H1 (cell line): ENCODE measurements around the gene COL5A1. TPM values are rescaled to one million over a fixed set of nuclear protein-coding genes. Genes with fewer than 3 reads are reported as not detected.

Source experiments
- CTCF ChIA-PET: fragments of 300-600 bp; sonication (Branson Sonifier 250); formaldehyde crosslinking; loops from one replicate; lab custom pipeline; 2021; ENCODE audit not compliant: partially characterized antibody; lab: Charles Lee
- POLR2A ChIA-PET: fragments of 300-600 bp; sonication (Branson Sonifier 250); formaldehyde crosslinking; loops from one replicate; lab custom pipeline; 2021; ENCODE audit warnings: inconsistent platforms; ENCODE audit not compliant: partially characterized antibody; lab: Charles Lee
- DNase-seq, 2 experiments: peaks; one replicate each; pipeline versions ENCODE4 v3.0.0 to v3.0.0-alpha.2; 2010 to 2022; ENCODE audit warnings: low spot score in 2 of 2, low read depth in 1 of 2, mixed read lengths in 1 of 2
- FAIRE-seq: peaks from 2 replicates; lab custom pipeline; 2011; peaks lifted over from hg19 to GRCh38; lab: Jason Lieb, UNC
- H2AFZ ChIP-seq: 2 replicates; pipeline ENCODE4 v1.8.1; 2012; ENCODE audit warnings: low read length, inconsistent platforms
- H2AK5ac ChIP-seq: 2 replicates; pipeline ENCODE4 v1.6.1; 2013; ENCODE audit warnings: low read depth, low read length
- H2BK120ac ChIP-seq: replicated peaks from 2 replicates; pipeline ENCODE3; 2013; ENCODE audit warnings: low read depth, low read length, inconsistent platforms
- H2BK12ac ChIP-seq: 2 replicates; pipeline ENCODE4 v1.6.1; 2013; ENCODE audit warnings: low read depth, low read length
- H2BK15ac ChIP-seq: 2 replicates; pipeline ENCODE4 v1.6.1; 2013; ENCODE audit warnings: low read length
- H2BK20ac ChIP-seq: 2 replicates; pipeline ENCODE4 v1.6.1; 2013; ENCODE audit warnings: low read length
- H2BK5ac ChIP-seq: 2 replicates; pipeline ENCODE4 v1.6.1; 2013; ENCODE audit warnings: low read depth, low read length
- H3K14ac ChIP-seq: 2 replicates; pipeline ENCODE4 v1.6.1; 2013; ENCODE audit warnings: inconsistent platforms; ENCODE audit not compliant: insufficient read length
- H3K18ac ChIP-seq: 2 replicates; pipeline ENCODE4 v1.6.1; 2013; ENCODE audit warnings: low read length; ENCODE audit errors: extremely low read depth
- H3K23ac ChIP-seq: 2 replicates; pipeline ENCODE4 v1.6.1; 2013; ENCODE audit warnings: inconsistent platforms; ENCODE audit not compliant: insufficient read length
- H3K23me2 ChIP-seq: 2 replicates; pipeline ENCODE4 v1.6.1; 2013; ENCODE audit warnings: low read depth, low read length
- H3K27ac ChIP-seq: 2 replicates; pipeline ENCODE4 v1.6.1; 2011; ENCODE audit warnings: low read depth, low read length, inconsistent platforms
- H3K27me3 ChIP-seq, 4 experiments: replicated peaks in 1 of 4; 1 replicate in 1 of 4; 2 replicates in 3 of 4; pipeline versions ENCODE4 v1.6.1 to v1.8.1; 2011 to 2013; ENCODE audit warnings: low read length in 3 of 4, mild to moderate bottlenecking in 3 of 4, inconsistent platforms in 2 of 4, mixed read lengths in 2 of 4, moderate library complexity in 1 of 4; ENCODE audit not compliant: control insufficient read depth in 3 of 4, insufficient read depth in 3 of 4; ENCODE audit errors: extremely low read depth in 1 of 4
- H3K36me3 ChIP-seq, 4 experiments: 2 replicates each; pipeline versions ENCODE4 v1.6.1 to v1.8.1; 2011 to 2013; ENCODE audit warnings: mild to moderate bottlenecking in 4 of 4, low read length in 3 of 4, moderate library complexity in 2 of 4, control low read depth in 1 of 4, inconsistent platforms in 1 of 4; ENCODE audit not compliant: insufficient read depth in 4 of 4, control insufficient read depth in 2 of 4
- H3K4ac ChIP-seq: replicated peaks from 2 replicates; pipeline ENCODE3; 2013; ENCODE audit warnings: low read length, low read depth, mixed read lengths, inconsistent platforms; ENCODE audit not compliant: insufficient read length
- H3K4me1 ChIP-seq, 4 experiments: replicated peaks in 1 of 4; 1 replicate in 1 of 4; 2 replicates in 3 of 4; pipeline versions ENCODE4 v1.6.1 to v1.8.1; 2011 to 2013; ENCODE audit warnings: low read length in 3 of 4, inconsistent platforms in 2 of 4, mixed read lengths in 1 of 4; ENCODE audit not compliant: insufficient read depth in 4 of 4, control insufficient read depth in 3 of 4
- H3K4me2 ChIP-seq, 2 experiments: 2 replicates each; pipeline versions ENCODE4 v1.6.1 to v1.8.1; 2011 to 2013; ENCODE audit warnings: low read depth in 2 of 2, low read length in 2 of 2, control low read depth in 1 of 2, inconsistent platforms in 1 of 2, mild to moderate bottlenecking in 1 of 2; ENCODE audit not compliant: insufficient read depth in 1 of 2
- H3K4me3 ChIP-seq, 4 experiments: fragments of 200-600, 300-600 bp in 1 of 4; sonication (generic), shearing (Covaris generic), sonication (Bioruptor Twin) in 1 of 4; 2 replicates each; pipeline versions ENCODE4 v1.5.1 to v1.8.1; 2011 to 2016; ENCODE audit warnings: low read length in 4 of 4, low read depth in 3 of 4, control low read depth in 2 of 4, inconsistent platforms in 2 of 4, mild to moderate bottlenecking in 2 of 4, mixed read lengths in 1 of 4, moderate library complexity in 1 of 4; ENCODE audit not compliant: insufficient read depth in 2 of 4; ENCODE audit errors: extremely low read depth in 1 of 4
- H3K56ac ChIP-seq: replicated peaks from 2 replicates; pipeline ENCODE3; 2013; ENCODE audit warnings: low read depth, mild to moderate bottlenecking, mixed read lengths, low read length, inconsistent platforms; ENCODE audit not compliant: insufficient read length
- H3K79me1 ChIP-seq: 2 replicates; pipeline ENCODE4 v1.6.1; 2013; ENCODE audit warnings: low read depth, low read length, control low read depth
- H3K79me2 ChIP-seq, 2 experiments: 2 replicates each; pipeline versions ENCODE4 v1.6.1 to v1.8.1; 2012 to 2013; ENCODE audit warnings: low read length in 2 of 2, mild to moderate bottlenecking in 2 of 2, inconsistent platforms in 1 of 2; ENCODE audit not compliant: insufficient read depth in 2 of 2, control insufficient read depth in 1 of 2
- H3K9ac ChIP-seq, 4 experiments: replicated peaks in 1 of 4; 1 replicate in 1 of 4; 2 replicates in 3 of 4; pipeline versions ENCODE4 v1.6.1 to v1.8.1; 2011 to 2013; ENCODE audit warnings: low read depth in 3 of 4, low read length in 3 of 4, control low read depth in 2 of 4, mild to moderate bottlenecking in 2 of 4, moderate library complexity in 2 of 4, inconsistent platforms in 1 of 4; ENCODE audit errors: extremely low read depth in 1 of 4
- H3K9me3 ChIP-seq, 2 experiments: 2 replicates each; pipeline versions ENCODE4 v1.6.1 to v1.8.1; 2012 to 2013; ENCODE audit warnings: mild to moderate bottlenecking in 2 of 2, moderate library complexity in 2 of 2, control low read depth in 1 of 2, inconsistent platforms in 1 of 2, low read depth in 1 of 2, low read length in 1 of 2, mixed read lengths in 1 of 2; ENCODE audit not compliant: insufficient read depth in 2 of 2
- H4K20me1 ChIP-seq, 2 experiments: replicated peaks in 1 of 2; 2 replicates each; pipeline versions ENCODE3 to v1.8.1; 2011 to 2013; ENCODE audit warnings: inconsistent platforms in 2 of 2, low read length in 2 of 2, mild to moderate bottlenecking in 1 of 2; ENCODE audit not compliant: insufficient read depth in 2 of 2, control insufficient read depth in 1 of 2
- H4K5ac ChIP-seq: 2 replicates; pipeline ENCODE4 v1.6.1; 2013; ENCODE audit warnings: low read length, low read depth, mixed read lengths, inconsistent platforms; ENCODE audit not compliant: insufficient read length
- H4K8ac ChIP-seq: 2 replicates; pipeline ENCODE4 v1.8.0; 2013; ENCODE audit warnings: mild to moderate bottlenecking, moderate library complexity, low read length, inconsistent platforms; ENCODE audit not compliant: insufficient read depth; ENCODE audit errors: extremely low read depth
- H4K91ac ChIP-seq: replicated peaks from 2 replicates; pipeline ENCODE3; 2013; ENCODE audit warnings: low read length, mixed read lengths, inconsistent platforms; ENCODE audit not compliant: insufficient read length
- BACH1 ChIP-seq: IDR thresholded peaks from 2 replicates; pipeline ENCODE4 v1.6.1; 2012; ENCODE audit warnings: low read length, improper control_type of control experiment
- CREB1 ChIP-seq: IDR thresholded peaks from 2 replicates; pipeline ENCODE4 v1.6.1; 2012; ENCODE audit warnings: inconsistent platforms
- EGR1 ChIP-seq: IDR thresholded peaks from 2 replicates; pipeline ENCODE4 v1.6.1; 2011; ENCODE audit warnings: low read depth, low read length, borderline replicate concordance
- JUN ChIP-seq: IDR thresholded peaks from 2 replicates; pipeline ENCODE4 v1.6.1; 2011; ENCODE audit warnings: low read depth, mild to moderate bottlenecking, improper control_type of control experiment, low read length
- KDM1A ChIP-seq: fragments of 200-600, 300-600 bp; sonication (generic); IDR thresholded peaks from 2 replicates; pipeline ENCODE4 v1.7.1; 2016; ENCODE audit warnings: mild to moderate bottlenecking, low read length, borderline replicate concordance
- WGBS, 2 experiments: shearing (Covaris generic) in 1 of 2; methylation state at CpG; one replicate each; pipeline versions ENCODE4 v1.1.6 to v1.1.7; 2013 to 2015; ENCODE audit warnings: low lambda C conversion rate in 2 of 2, mixed read lengths in 2 of 2, inconsistent platforms in 1 of 2, low coverage in 1 of 2, missing lambda C conversion rate in 1 of 2; ENCODE audit not compliant: insufficient replicate concordance in 2 of 2, insufficient coverage in 1 of 2, insufficient read length in 1 of 2; ENCODE audit errors: extremely low coverage in 1 of 2, missing lambda C conversion rate in 1 of 2; 5-methylcytosine and 5-hydroxymethylcytosine counted together
- polyA plus RNA-seq, 7 experiments: library from polyadenylated mRNA; depleted of rRNA in 3 of 7; stranded (reverse) in 5 of 7; unstranded in 2 of 7; fragments of >200 nt in 5 of 7; fragments of 200-250 nt in 2 of 7; gene quantifications; 1 replicate in 5 of 7; 2 replicates in 1 of 7; 4 replicates in 1 of 7; pipeline versions ENCODE4 v1.2.1 to v1.2.3, GENCODE V29; 2011 to 2013; ENCODE audit warnings: missing spikeins in 2 of 7, mixed read lengths in 2 of 7
- total RNA-seq: library from RNA; stranded (reverse); fragmentation: NEBNext Ultra II Directional; extraction: Animal tissue kit (Norgen Biotek cat#: 25700); gene quantifications from 2 replicates; pipeline ENCODE4 v1.2.1, GENCODE V29; 2021
- TF ChIP-seq, protein P1 (sequence below): IDR thresholded peaks from 2 replicates; pipeline ENCODE4 v1.6.1; 2012; ENCODE audit warnings: inconsistent platforms

Gene COL5A1
- total and polyA plus RNA-seq, 2 of the 8 experiments (the other 6 are each of a cell fraction or from before 2014, with no cell fraction given), result 3.8 to 12.0 TPM

DNA sequence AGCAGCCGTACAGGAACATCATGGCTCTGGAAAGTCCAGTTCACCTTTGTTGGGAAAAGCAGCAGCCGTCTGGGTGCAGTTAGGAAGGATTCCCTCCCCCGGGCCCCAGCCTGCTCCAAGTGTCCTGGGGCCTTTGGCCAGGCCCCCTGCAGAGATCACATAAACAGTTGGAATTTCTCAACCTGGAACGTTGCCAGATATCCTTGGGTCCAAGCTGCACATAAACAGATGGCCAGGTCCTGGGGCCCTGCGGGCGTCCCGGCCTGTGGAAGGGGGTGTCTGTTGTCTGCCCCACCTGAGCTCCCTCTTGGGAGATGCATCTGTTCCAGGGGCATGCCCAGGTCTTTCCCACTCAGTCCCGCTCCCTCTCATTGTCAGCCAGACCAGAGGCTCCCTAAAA lies 92.7 kb downstream of the COL5A1 start:
- POLR2A ChIA-PET, result interaction anchor here (0.7 kb wide), 1 partner anchor 253 kb away, joined by 3 read pairs; no protein-coding TSS in a partner anchor
- no peak overlapping the region for H2BK12ac ChIP-seq
- H3K27ac ChIP-seq, result no peak overlapping the region
- no peak overlapping the region for H4K91ac ChIP-seq
- H2BK120ac ChIP-seq, result no peak overlapping the region
- FAIRE-seq, result no peak
- H2BK20ac ChIP-seq, result no peak overlapping the region
- no peak overlapping the region for H3K18ac ChIP-seq
- no peak overlapping the region for H2BK15ac ChIP-seq
- no peaks in the 10 kb centered on the region for H3K23me2 ChIP-seq
- H3K79me1 ChIP-seq, result no peaks in the 10 kb centered on the region
- no peak overlapping the region for H4K8ac ChIP-seq
- H3K4ac ChIP-seq, result no peak overlapping the region
- H2AK5ac ChIP-seq, result no peak overlapping the region
- no peak overlapping the region for H3K4me2 ChIP-seq
- H3K9ac ChIP-seq, result no peak overlapping the region
- TF ChIP-seq EGR1, result no peak
- TF ChIP-seq JUN, result no peak
- no peak for TF ChIP-seq KDM1A
- TF ChIP-seq CREB1, result no peak
- TF ChIP-seq BACH1, result no peak
- TF ChIP-seq, protein P1, sequence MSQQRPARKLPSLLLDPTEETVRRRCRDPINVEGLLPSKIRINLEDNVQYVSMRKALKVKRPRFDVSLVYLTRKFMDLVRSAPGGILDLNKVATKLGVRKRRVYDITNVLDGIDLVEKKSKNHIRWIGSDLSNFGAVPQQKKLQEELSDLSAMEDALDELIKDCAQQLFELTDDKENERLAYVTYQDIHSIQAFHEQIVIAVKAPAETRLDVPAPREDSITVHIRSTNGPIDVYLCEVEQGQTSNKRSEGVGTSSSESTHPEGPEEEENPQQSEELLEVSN, result no peak
- TF ChIP-seq, all 59 proteins: peak for 0
- Histone ChIP-seq H2AFZ (no peak overlapping the region), H3K36me3 (no peaks in the 10 kb centered on the region), H3K14ac (no peak overlapping the region), H3K23ac (no peak overlapping the region), H4K5ac (no peak overlapping the region), H2BK5ac (no peak overlapping the region), H4K20me1 (peaks cover 0 to 4% of the 10 kb centered on the region in 2 experiments), H3K4me3 (no peak overlapping the region), H3K79me2 (no peaks in the 10 kb centered on the region), H3K9me3 (peaks cover 0 to 2% of the 10 kb centered on the region in 2 experiments; a peak in 1 of 4 replicates), H3K4me1 (peaks cover 0 to 4% (median 1%) of the 10 kb centered on the region in 4 experiments; a peak in 3 of 7 replicates), H3K56ac (no peak overlapping the region), H3K27me3 (no peaks in the 10 kb centered on the region)
- no peak for DNase-seq
- CTCF ChIA-PET, result interaction anchor here (1.0 to 2.2 kb wide), 3 partner anchors 12 to 45 kb away, joined by 3 to 6 read pairs (median 3); no protein-coding TSS in a partner anchor
- WGBS, 2 experiments, result 94% methylated on average over 8 of the region's 8 CpGs; no CpG with 5 or more reads in 1 of the 2 experiments
